CD4-positive, alpha-beta memory T cell (primary cell): ENCODE measurements around the gene UBE2E1. TPM values are rescaled to one million over a fixed set of nuclear protein-coding genes. Genes with fewer than 3 reads are reported as not detected.
"Not testable (repeated sequence)": the region's sequence is repeated elsewhere in the genome, so short reads cannot be mapped to it uniquely, and the experiment has no call there.

Source experiments
- CTCF ChIA-PET: fragments of 350-600 bp; sonication (Branson Sonifier 250); formaldehyde crosslinking; loops from one replicate; lab custom pipeline; 2021; ENCODE audit warnings: inconsistent platforms; ENCODE audit not compliant: partially characterized antibody; lab: Charles Lee
- POLR2A ChIA-PET: fragments of 350-600 bp; sonication (Branson Sonifier 250); formaldehyde crosslinking; loops from one replicate; lab custom pipeline; 2021; ENCODE audit not compliant: partially characterized antibody; lab: Charles Lee
- DNase-seq, 5 donors: peaks; one replicate each; pipeline versions ENCODE4 v3.0.0 to v3.0.0-alpha.2; 2020 to 2022; ENCODE audit warnings: mixed read lengths in 1 of 5
- H3K27ac ChIP-seq: one replicate; pipeline ENCODE4 v1.7.0; 2013; ENCODE audit warnings: low read depth, low read length
- H3K27me3 ChIP-seq: 2 replicates; pipeline ENCODE4 v1.7.0; 2013; ENCODE audit warnings: mild to moderate bottlenecking, low read length, moderate library complexity; ENCODE audit not compliant: insufficient read depth
- H3K36me3 ChIP-seq: 2 replicates; pipeline ENCODE4 v1.7.0; 2013; ENCODE audit warnings: mild to moderate bottlenecking, low read length, moderate library complexity; ENCODE audit not compliant: insufficient read depth
- H3K4me1 ChIP-seq: 2 replicates; pipeline ENCODE4 v1.7.0; 2013; ENCODE audit warnings: mild to moderate bottlenecking, low read length, moderate library complexity; ENCODE audit not compliant: insufficient read depth
- H3K4me3 ChIP-seq, 2 donors: one replicate each; pipeline ENCODE4 v1.7.0; 2013; ENCODE audit warnings: low read length in 2 of 2, mild to moderate bottlenecking in 1 of 2
- H3K9me3 ChIP-seq, 2 donors: one replicate each; pipeline ENCODE4 v1.7.0; 2013; ENCODE audit warnings: low read length in 2 of 2, control low read depth in 1 of 2; ENCODE audit not compliant: control insufficient read depth in 1 of 2
- H3K27ac Mint-ChIP-seq, 7 donors: one replicate each; pipeline ENCODE4 v1.8.0; 2020 to 2021; ENCODE audit warnings: mixed read lengths in 7 of 7, mild to moderate bottlenecking in 6 of 7, inconsistent platforms in 3 of 7, moderate library complexity in 3 of 7
- H3K27me3 Mint-ChIP-seq, 2 donors: one replicate each; pipeline ENCODE4 v1.8.0; 2020 to 2021; ENCODE audit warnings: mixed read lengths in 2 of 2
- H3K36me3 Mint-ChIP-seq, 2 donors: one replicate each; pipeline ENCODE4 v1.8.0; 2020 to 2021; ENCODE audit warnings: mixed read lengths in 2 of 2, inconsistent platforms in 1 of 2, mild to moderate bottlenecking in 1 of 2
- H3K4me1 Mint-ChIP-seq, 4 donors: one replicate each; pipeline ENCODE4 v1.8.0; 2020 to 2021; ENCODE audit warnings: mixed read lengths in 4 of 4, mild to moderate bottlenecking in 1 of 4
- H3K4me3 Mint-ChIP-seq, 8 donors: one replicate each; pipeline ENCODE4 v1.8.0; 2020 to 2021; ENCODE audit warnings: mixed read lengths in 8 of 8, mild to moderate bottlenecking in 7 of 8, moderate library complexity in 6 of 8, inconsistent platforms in 3 of 8
- H3K9me3 Mint-ChIP-seq, 8 donors: one replicate each; pipeline ENCODE4 v1.8.0; 2020 to 2021; ENCODE audit warnings: mixed read lengths in 8 of 8, mild to moderate bottlenecking in 5 of 8, inconsistent platforms in 3 of 8, moderate library complexity in 1 of 8
- intact Hi-C: fragments of 100-400 bp; cut with micrococcal nuclease; formaldehyde crosslinking; loops from one replicate; pipeline ENCODE4 v1.15.1; 2023
- polyA plus RNA-seq, 2 donors: library from polyadenylated mRNA; unstranded; fragments of 300-500 nt; fragmentation: Illumina TruSeq; gene quantifications; one replicate each; pipeline ENCODE4 v1.2.3, GENCODE V29; 2021
- total RNA-seq, 2 experiments: library from RNA; stranded (reverse); gene quantifications; one replicate each; pipeline ENCODE4 v1.2.3, GENCODE V29; 2021

UBE2E1 gene
- total and polyA plus RNA-seq, 4 experiments from 2014 or later = 10.9 to 61.4 (median 35.7) TPM

- Mint-ChIP-seq H3K4me1 (peaks cover 28 to 66% (median 40%) of the 10 kb centered on the region in 4 donors), H3K27ac (peak overlapping the region; percentile 92 to 100 (median 98)), H3K36me3 (peaks cover 29 to 47% of the 10 kb centered on the region in 2 donors), H3K27me3 (peaks cover 0 to 4% of the 10 kb centered on the region in 2 donors), H3K9me3 (no peaks in the 10 kb centered on the region), H3K4me3 (peak overlapping the region; percentile 98 to 99 (median 99))
- Histone ChIP-seq H3K36me3 (peaks cover 23% of the 10 kb centered on the region), H3K4me3 (peak overlapping the region; percentile 89 to 90), H3K4me1 (peaks cover 37% of the 10 kb centered on the region), H3K9me3 (no peaks in the 10 kb centered on the region), H3K27ac (peak overlapping the region; percentile 94), H3K27me3 (no peaks in the 10 kb centered on the region)
- POLR2A ChIA-PET = interaction anchor here (0.6 to 4.9 kb wide), 30 partner anchors 9 to 1867 kb away, joined by 3 to 142 read pairs (median 4); partner anchors contain the start of genes NGLY1 and NR1D2
- intact Hi-C loops = loop anchor here (1.0 to 10.0 kb wide), 2 partner anchors 111 to 1748 kb away; partner anchors contain the start of genes TOP2B and UBE2E1
- DNase-seq = peak in 1 of 5 donors; percentile 6
- CTCF ChIA-PET = interaction anchor here (0.9 to 1.5 kb wide), 5 partner anchors 23 to 30 kb away, joined by 4 to 9 read pairs (median 4); no protein-coding TSS in a partner anchor
These were observed 110.6 kb downstream of the UBE2E1 start for GRCh38 chr3:23916152-23916885.

GRCh38 chr3:23916886-23917678, 111.3 kb downstream of the UBE2E1 start, which contains the start of the genes NKIRAS1 and RPL15:
TSS of gene NKIRAS1 (minus strand) at chr3:23916990. CDS start at chr3:23910904, 6,086 bp downstream.
TSS of gene RPL15 (plus strand) at chr3:23917132. CDS start at chr3:23917860, 728 bp downstream.
- Histone ChIP-seq H3K27ac (peak within 1 kb of the TSS; percentile 94), H3K36me3 (peaks cover 23% of the 10 kb centered on the region), H3K27me3 (no peaks in the 10 kb centered on the region), H3K4me3 (peak within 1 kb of the TSS; percentile 89 to 90), H3K9me3 (no peaks in the 10 kb centered on the region), H3K4me1 (peaks cover 37% of the 10 kb centered on the region)
- peak within 1 kb of the TSS; percentile 98 to 99 (median 99) for H3K4me3 Mint-ChIP-seq
- POLR2A ChIA-PET = interaction anchor here (0.6 to 4.9 kb wide), 33 partner anchors 8 to 1866 kb away, joined by 3 to 142 read pairs (median 4); partner anchors contain the start of genes NGLY1 and NR1D2
- H3K27me3 Mint-ChIP-seq = peaks cover 0 to 4% of the 10 kb centered on the region in 2 donors
- peaks cover 28 to 66% (median 40%) of the 10 kb centered on the region in 4 donors for H3K4me1 Mint-ChIP-seq
- peaks cover 29 to 51% of the 10 kb centered on the region in 2 donors for H3K36me3 Mint-ChIP-seq
- CTCF ChIA-PET = interaction anchor here (0.9 to 1.5 kb wide), 5 partner anchors 23 to 29 kb away, joined by 4 to 9 read pairs (median 4); no protein-coding TSS in a partner anchor
- intact Hi-C loops = loop anchor here (1.0 to 10.0 kb wide), 4 partner anchors 28 to 1748 kb away; partner anchors contain the start of genes NR1D2, TOP2B and UBE2E1
- H3K27ac Mint-ChIP-seq = peak within 1 kb of the TSS; percentile 92 to 100 (median 98)
- DNase-seq = peak; percentile 97 to 98 (median 97)
- H3K9me3 Mint-ChIP-seq = no peaks in the 10 kb centered on the region

DNA sequence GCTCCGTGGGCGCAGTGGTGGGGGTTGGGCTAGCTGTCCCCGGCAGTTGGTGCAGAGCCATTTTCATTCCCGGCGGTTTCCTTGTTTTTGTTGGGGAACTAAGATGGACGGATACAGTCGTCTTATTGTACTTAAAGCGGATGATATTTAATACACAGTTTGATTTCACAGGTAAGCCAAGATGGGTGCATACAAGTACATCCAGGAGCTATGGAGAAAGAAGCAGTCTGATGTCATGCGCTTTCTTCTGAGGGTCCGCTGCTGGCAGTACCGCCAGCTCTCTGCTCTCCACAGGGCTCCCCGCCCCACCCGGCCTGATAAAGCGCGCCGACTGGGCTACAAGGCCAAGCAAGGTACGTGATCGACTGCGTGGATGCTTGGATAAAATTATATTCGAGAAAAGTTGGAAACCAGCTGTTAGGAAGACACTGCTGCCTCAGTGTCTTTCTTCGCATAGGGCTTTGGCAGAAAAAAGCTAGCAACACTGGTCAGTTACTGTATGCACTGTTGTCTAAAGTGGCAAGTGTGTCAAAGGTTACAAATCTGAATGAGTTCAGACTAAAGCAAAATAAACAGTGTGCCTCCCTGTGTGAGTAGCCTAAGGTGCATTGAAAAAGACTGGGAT, 112.0 kb downstream of the UBE2E1 start:
- Histone ChIP-seq H3K36me3 (peaks cover 23% of the 10 kb centered on the region), H3K27ac (peak overlapping the region; percentile 94), H3K4me3 (peak overlapping the region; percentile 89 to 90), H3K4me1 (peaks cover 37% of the 10 kb centered on the region)
- H3K9me3 ChIP-seq, H3K9me3 Mint-ChIP-seq, DNase-seq, H3K27me3 ChIP-seq, H3K27me3 Mint-ChIP-seq: not testable (repeated sequence)
- Mint-ChIP-seq H3K27ac (peak overlapping the region; percentile 92 to 100 (median 98)), H3K36me3 (peaks cover 29 to 52% of the 10 kb centered on the region in 2 donors), H3K4me3 (peak overlapping the region; percentile 98 to 99 (median 99)), H3K4me1 (peaks cover 26 to 66% (median 39%) of the 10 kb centered on the region in 4 donors)
- CTCF ChIA-PET = interaction anchor here (1.1 to 1.4 kb wide), 2 partner anchors 21 to 27 kb away, joined by 3 to 9 read pairs; no protein-coding TSS in a partner anchor
- POLR2A ChIA-PET = interaction anchor here (0.7 to 4.9 kb wide), 18 partner anchors 9 to 111 kb away, joined by 3 to 142 read pairs (median 6); partner anchors contain the start of gene NR1D2
- intact Hi-C loops = loop anchor here (1.0 to 10.0 kb wide), 3 partner anchors 28 to 1747 kb away; partner anchors contain the start of genes NR1D2 and TOP2B

DNA sequence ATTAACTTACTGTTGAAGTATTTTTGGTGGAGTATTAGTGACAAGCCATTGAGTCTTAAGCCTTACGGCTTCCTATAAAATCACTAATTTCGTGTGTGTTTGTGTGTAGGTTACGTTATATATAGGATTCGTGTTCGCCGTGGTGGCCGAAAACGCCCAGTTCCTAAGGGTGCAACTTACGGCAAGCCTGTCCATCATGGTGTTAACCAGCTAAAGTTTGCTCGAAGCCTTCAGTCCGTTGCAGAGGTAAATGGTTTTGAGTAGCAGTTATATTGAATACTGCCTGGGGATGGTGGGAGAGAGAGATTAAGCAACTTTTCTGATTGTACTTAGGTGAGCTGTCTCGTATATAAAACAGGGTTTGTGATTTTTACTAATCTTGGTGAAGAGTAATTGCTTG, 112.6 kb downstream of the UBE2E1 start:
- intact Hi-C loops = loop anchor here (10.0 kb wide), 1 partner anchor 1746 kb away; the partner anchor contains the start of gene TOP2B
- not testable (repeated sequence) for DNase-seq, H3K9me3 ChIP-seq, H3K9me3 Mint-ChIP-seq, H3K27me3 ChIP-seq, H3K27me3 Mint-ChIP-seq
- Histone ChIP-seq H3K27ac (peak overlapping the region; percentile 94), H3K4me3 (peak overlapping the region; percentile 89 to 90), H3K4me1 (peaks cover 37% of the 10 kb centered on the region), H3K36me3 (peaks cover 23% of the 10 kb centered on the region)
- H3K4me3 Mint-ChIP-seq = peak overlapping the region; percentile 98 to 99 (median 99)
- peak overlapping the region; percentile 92 to 100 (median 98) for H3K27ac Mint-ChIP-seq
- H3K36me3 Mint-ChIP-seq = peaks cover 29 to 54% of the 10 kb centered on the region in 2 donors
- ChIA-PET CTCF (interaction anchor here (1.1 to 1.3 kb wide), 2 partner anchors 20 to 28 kb away, joined by 3 to 4 read pairs; no protein-coding TSS in a partner anchor), POLR2A (interaction anchor here (1.0 to 4.9 kb wide), 8 partner anchors 9 to 108 kb away, joined by 3 to 142 read pairs (median 10); partner anchors contain the start of gene NR1D2)
- peaks cover 26 to 66% (median 39%) of the 10 kb centered on the region in 4 donors for H3K4me1 Mint-ChIP-seq

DNA sequence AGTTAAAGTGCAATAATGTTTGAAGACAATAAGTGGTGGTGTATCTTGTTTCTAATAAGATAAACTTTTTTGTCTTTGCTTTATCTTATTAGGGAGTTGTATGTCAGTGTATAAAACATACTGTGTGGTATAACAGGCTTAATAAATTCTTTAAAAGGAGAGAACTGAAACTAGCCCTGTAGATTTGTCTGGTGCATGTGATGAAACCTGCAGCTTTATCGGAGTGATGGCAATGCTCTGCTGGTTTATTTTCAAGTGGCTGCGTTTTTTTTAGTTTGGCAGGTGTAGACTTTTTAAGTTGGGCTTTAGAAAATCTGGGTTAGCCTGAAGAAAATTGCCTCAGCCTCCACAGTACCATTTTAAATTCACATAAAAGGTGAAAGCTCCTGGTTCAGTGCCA, 113.9 kb downstream of the UBE2E1 start:
- intact Hi-C loops = loop anchor here (10.0 kb wide), 1 partner anchor 1745 kb away; the partner anchor contains the start of gene TOP2B
- peak overlapping the region in 1 of 8 donors; percentile 99 for H3K4me3 Mint-ChIP-seq
- Histone ChIP-seq H3K27me3 (no peaks in the 10 kb centered on the region), H3K9me3 (no peaks in the 10 kb centered on the region), H3K4me1 (peaks cover 36% of the 10 kb centered on the region), H3K36me3 (peaks cover 23% of the 10 kb centered on the region), H3K27ac (no peak overlapping the region), H3K4me3 (no peak overlapping the region)
- H3K4me1 Mint-ChIP-seq = peaks cover 23 to 64% (median 38%) of the 10 kb centered on the region in 4 donors
- H3K36me3 Mint-ChIP-seq = peaks cover 29 to 58% of the 10 kb centered on the region in 2 donors
- H3K9me3 Mint-ChIP-seq = no peaks in the 10 kb centered on the region
- peak overlapping the region in 5 of 7 donors; percentile 16 to 100 (median 48) for H3K27ac Mint-ChIP-seq
- CTCF ChIA-PET = interaction anchor here (1.3 kb wide), 1 partner anchor 29 kb away, joined by 4 read pairs; no protein-coding TSS in a partner anchor
- POLR2A ChIA-PET = interaction anchor here (0.7 to 4.9 kb wide), 2 partner anchors 28 to 113 kb away, joined by 3 to 142 read pairs; partner anchors contain the start of gene NR1D2
- peaks cover 0 to 4% of the 10 kb centered on the region in 2 donors for H3K27me3 Mint-ChIP-seq
- no peak for DNase-seq
